Thyroid gland (tissue), 4 donors: ENCODE data around the gene PHF14.

ENCODE experiments used
- CTCF ChIP-seq, 6 experiments: fragments of 200-600 bp in 3 of 6; fragments of 450-650 bp in 3 of 6; sonication (generic) in 3 of 6; IDR thresholded peaks; one replicate each; pipeline ENCODE4 v1.5.1; 2016 to 2019; ENCODE audit warnings: antibody characterized with exemption in 6 of 6, mild to moderate bottlenecking in 2 of 6, inconsistent platforms in 1 of 6, moderate library complexity in 1 of 6
- POLR2A ChIP-seq, 2 donors: fragments of 450-650 bp; IDR thresholded peaks; one replicate each; pipeline ENCODE4 v1.6.1; 2017; ENCODE audit warnings: antibody characterized with exemption in 2 of 2, mild to moderate bottlenecking in 2 of 2, moderate library complexity in 1 of 2

GRCh38 chr7:11188529-11189310 lies 215.0 kb downstream of the PHF14 start:
- TF ChIP-seq POLR2A (IDR thresholded peaks at IDR 0.05), result no peak
- TF ChIP-seq CTCF (IDR thresholded peaks at IDR 0.05), result no peak
